ENCODE results near the gene ABCC3.

Gene ABCC3

GRCh38 chr17:50627782-50628601 is 6.7 kb upstream of the ABCC3 start:
- DNase-seq: peak; percentile 99

- DNase-seq: peak; percentile 33
These were observed 4.8 kb upstream of the ABCC3 start for GRCh38 chr17:50629902-50630301.

- peak; percentile 94 for DNase-seq
These were observed 4.0 kb upstream of the ABCC3 start for GRCh38 chr17:50630524-50631194.

- no peak for DNase-seq
These were observed 3.3 kb upstream of the ABCC3 start for GRCh38 chr17:50631195-50631907.

- peak; percentile 36 for DNase-seq
These were observed 2.6 kb upstream of the ABCC3 start for GRCh38 chr17:50631908-50632571.

GRCh38 chr17:50632637-50633036 is 2.0 kb upstream of the ABCC3 start:
- DNase-seq: no peak

GRCh38 chr17:50633683-50634082 is 998 bp upstream of the ABCC3 start:
- no peak for DNase-seq

- peak; percentile 66 for DNase-seq
These were observed 442 bp downstream of the ABCC3 start for GRCh38 chr17:50634915-50635731.

- DNase-seq: no peak
These were observed 976 bp downstream of the ABCC3 start for GRCh38 chr17:50635732-50635981.

GRCh38 chr17:50635982-50636803 is 1.5 kb downstream of the ABCC3 start:
- no peak for DNase-seq

GRCh38 chr17:50636804-50637195 is 2.1 kb downstream of the ABCC3 start:
- DNase-seq: no peak

- peak; percentile 73 for DNase-seq
These were observed 3.3 kb downstream of the ABCC3 start for GRCh38 chr17:50637829-50638605.

- peak; percentile 74 for DNase-seq
These were observed 3.9 kb downstream of the ABCC3 start for GRCh38 chr17:50638606-50638965.

GRCh38 chr17:50638966-50639713 is 4.5 kb downstream of the ABCC3 start:
- DNase-seq: peak; percentile 93

- DNase-seq: no peak
These were observed 6.1 kb downstream of the ABCC3 start for GRCh38 chr17:50640686-50641351.

- no peak for DNase-seq
These were observed 6.7 kb downstream of the ABCC3 start for GRCh38 chr17:50641357-50641756.

GRCh38 chr17:50642071-50642721 is 7.5 kb downstream of the ABCC3 start:
- no peak for DNase-seq

GRCh38 chr17:50642722-50643656 is 8.3 kb downstream of the ABCC3 start:
- DNase-seq: no peak
